Cardiac septum (tissue), 1 donor: ENCODE data around the gene RBM47. TPM values are rescaled to one million over a fixed set of nuclear protein-coding genes. Genes with fewer than 3 reads are reported as not detected.
A peak's percentile ranks its signal among the peaks of the same experiment; 100 is the strongest.

Source experiments
- DNase-seq: peaks from one replicate; pipeline ENCODE4 v3.0.0-alpha.2; 2020; ENCODE audit warnings: low spot score
- intact Hi-C: fragments of 100-400 bp; cut with DNase I; formaldehyde crosslinking; loops from one replicate; pipeline ENCODE4 v1.14.0; 2022
- total RNA-seq: library from RNA; stranded (reverse); fragmentation: NEBNext Ultra II Directional; extraction: Animal tissue kit (Norgen Biotek cat#: 25700); gene quantifications from one replicate; pipeline ENCODE4 v1.2.1, GENCODE V29; 2021
- donor health status: DM: no; HTN: no; CAD: no.

Gene RBM47
- total RNA-seq, 1 donor from 2014 or later = 3.3 TPM

GRCh38 chr4:40594261-40595178 lies 35.1 kb downstream of the RBM47 start:
- DNase-seq = no peak
- intact Hi-C loops = no loop called here

DNA sequence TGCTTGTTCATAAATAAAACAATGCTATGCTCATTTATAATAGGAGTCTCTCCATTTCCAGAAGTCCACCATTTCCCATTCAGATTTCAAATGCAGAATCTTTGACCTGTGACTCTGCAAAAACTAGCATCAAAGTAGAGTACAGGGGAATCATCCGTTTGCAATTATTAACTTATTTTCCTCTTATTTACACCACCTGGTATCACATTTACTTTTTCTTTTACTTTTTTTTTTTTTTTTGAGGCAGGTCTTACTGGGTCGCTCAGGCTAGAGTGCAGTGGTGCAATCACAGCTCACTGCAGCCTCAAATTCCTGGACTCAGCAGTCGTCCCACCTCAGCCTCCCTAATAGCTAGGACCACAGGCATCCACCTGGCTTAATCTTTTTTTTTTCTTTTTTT lies 37.6 kb downstream of the RBM47 start:
- DNase-seq = no peak
- intact Hi-C loops = no loop called here

DNA sequence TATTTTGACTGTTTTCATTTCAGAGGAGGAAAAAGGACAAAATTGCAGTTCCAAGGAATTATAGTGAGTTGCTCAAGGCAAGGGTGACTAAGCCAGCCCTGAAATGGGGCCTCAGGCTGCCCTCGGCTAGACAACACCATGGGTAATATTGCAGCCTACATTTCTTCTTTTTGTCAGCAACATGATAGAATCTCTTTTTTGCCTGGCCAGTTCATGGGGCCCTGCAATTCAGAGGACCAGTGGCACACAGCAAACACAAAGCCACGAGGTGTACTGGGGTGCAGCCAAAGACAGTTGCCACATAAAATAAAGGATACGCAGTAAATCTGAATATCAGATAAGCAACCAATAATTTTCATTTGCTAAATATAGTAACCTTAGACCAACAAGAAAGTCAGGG lies 41.8 kb downstream of the RBM47 start:
- DNase-seq = no peak
- intact Hi-C loops = no loop called here

DNA sequence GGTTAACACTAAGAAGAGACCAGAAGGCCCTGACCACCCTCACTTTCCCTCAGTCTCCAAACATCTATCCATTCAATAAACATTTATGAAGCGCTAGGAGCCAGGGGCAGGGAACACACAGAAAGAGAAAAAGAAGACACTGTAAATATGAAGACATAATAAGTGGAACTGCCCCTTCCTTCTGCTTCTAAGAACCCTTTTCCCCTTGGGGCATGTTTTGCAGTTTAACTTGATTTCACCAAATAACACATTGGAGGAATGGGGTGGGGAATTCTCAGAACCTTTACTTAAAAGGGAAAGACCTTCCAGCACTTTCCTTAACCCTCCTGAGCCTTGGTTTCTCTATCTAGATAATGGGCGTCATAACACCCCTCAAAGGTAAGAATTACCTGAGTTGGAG lies 42.3 kb downstream of the RBM47 start:
- intact Hi-C loops = no loop called here

DNA sequence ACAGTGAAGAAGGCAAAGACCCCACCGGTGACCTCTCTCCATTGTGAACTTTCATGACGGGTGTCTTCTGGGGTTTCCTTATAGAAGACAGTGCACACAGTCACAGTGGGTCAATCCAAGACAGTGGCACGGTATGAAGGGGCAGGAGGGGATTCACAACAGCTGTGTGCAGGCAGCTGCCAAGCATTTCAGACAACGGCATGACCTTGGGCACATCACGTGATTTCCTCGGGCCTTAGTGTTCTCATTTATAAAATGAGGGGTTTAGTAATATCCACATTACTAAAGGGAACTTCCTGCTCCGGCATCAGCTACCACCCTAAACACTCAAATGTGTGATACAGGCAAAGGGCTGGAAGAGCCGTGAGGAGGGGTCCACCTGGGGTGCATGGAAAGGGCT lies 42.9 kb downstream of the RBM47 start:
- DNase-seq = no peak
- intact Hi-C loops = no loop called here

More for the DNA sequence above, 42.3 kb downstream of the RBM47 start:
- DNase-seq = no peak

DNA sequence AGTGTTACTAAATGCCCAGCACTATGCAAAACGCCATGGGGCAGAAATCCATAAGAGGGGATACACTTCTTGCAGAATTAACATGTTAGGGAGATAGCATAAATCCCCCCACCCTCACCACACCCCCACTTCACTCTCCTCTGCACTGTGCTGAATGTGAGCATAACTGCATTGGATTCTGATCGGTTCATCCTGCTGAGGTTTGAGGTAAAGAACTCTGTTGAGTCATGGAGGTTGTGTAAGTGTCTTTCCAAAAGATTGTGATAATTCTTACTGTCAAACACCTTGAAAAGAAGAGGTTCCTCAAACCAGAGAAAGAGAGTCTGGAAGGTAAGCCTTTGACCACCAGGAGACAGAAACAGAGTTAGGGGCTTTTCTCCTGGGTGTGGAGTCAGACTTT lies 43.6 kb downstream of the RBM47 start:
- DNase-seq = no peak
- intact Hi-C loops = no loop called here

DNA sequence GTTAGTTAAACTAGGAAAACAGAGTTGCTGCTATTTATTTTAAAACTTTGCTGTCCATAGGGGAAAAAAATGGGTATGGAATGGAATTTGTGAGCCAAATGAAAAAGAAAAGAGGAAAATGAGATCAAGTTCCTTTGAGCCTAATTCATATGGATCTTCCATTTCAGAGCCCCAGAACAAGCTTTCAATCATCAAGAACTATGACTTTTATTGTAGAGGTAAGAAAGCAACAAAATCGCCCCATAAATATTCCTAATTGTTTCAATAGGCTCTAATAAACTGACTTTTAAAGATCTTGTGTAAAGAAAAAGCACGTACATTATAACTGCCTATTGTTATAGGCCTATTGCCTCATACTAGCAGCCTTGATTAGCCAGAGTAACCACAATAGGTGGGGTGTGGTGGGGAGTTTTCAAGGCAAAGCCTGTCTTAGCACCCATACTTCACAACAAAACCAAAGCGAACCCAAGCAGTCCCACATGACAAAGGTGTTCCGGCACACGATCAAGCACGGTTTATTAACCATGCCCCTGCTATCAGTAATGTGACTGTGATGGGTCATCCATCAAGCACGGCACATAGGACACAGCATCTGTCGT lies 44.4 kb downstream of the RBM47 start:
- intact Hi-C loops = no loop called here
- DNase-seq = no peak

DNA sequence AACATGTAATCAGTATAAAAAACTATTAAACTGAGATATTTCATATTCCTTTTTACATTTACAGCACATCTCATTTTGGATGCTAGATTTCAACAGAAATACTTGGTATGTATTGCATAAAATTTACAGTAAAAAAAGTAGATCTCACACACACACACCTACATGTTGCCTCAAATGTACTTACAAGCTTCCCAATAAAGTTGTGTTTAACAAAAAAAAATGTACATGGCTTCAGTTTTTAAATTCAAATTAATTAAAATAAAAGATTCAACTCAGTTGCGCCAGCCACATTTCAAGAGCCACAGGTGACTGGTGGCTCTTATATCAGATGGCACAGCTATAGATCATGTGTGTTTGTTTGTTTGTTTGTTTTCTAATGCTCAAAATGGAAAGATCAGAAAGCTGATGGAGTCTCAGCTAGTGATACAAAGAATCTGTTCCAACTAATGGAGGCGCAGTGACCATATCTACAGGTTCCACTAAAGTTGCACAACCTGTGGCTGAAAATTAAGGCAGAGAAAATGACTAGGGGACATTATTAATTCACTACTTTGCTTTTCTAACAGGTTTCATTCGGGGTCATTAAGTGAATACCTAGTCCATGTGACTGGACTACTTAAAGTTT lies 45.0 kb downstream of the RBM47 start:
- DNase-seq = no peak
- intact Hi-C loops = no loop called here

DNA sequence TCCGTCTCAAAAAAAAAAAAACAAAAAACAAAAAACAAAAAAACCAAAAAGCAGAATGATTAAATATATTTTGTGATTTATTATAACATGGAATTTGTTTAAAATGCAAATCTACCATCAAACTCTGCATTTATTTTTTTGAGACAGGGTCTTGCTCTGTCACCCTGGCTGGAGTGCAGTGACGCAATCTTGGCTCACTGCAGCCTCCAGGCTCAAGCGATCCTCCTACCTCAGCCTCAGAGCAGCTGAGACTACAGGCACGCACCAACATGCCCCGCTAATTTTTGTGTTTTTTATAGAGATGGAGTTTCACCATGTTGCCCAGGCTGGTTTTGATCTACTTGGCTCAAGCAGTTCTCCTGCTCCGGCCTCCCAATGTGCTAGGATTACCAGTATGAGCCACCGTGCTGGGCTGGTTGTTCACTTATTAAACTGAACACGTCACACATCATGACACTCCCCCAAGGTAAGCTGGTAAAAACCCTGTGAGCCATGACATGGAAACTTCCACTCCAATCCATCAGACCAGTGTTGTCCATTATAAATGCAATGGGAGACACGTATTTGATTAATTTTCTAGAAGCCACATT lies 45.7 kb downstream of the RBM47 start:
- intact Hi-C loops = no loop called here
- DNase-seq = no peak

DNA sequence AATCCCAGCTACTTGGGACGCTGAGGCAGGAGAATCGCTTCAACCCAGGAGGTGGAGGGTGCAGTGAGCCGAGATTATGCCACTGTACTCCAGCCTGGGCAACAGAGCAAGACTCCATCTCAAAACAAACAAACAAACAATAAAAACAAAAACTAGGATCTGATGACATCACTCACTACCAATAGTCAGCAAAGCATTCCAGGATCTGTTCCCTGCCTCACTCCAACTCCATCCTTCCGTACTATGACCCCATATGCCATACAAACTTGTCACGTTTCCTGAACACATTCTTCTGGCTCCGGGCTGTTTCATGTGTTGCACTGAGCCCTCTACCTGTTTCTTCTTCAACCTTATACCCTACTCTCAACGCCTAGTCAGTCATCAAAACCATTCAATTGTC lies 47.3 kb downstream of the RBM47 start:
- no peak for DNase-seq
- intact Hi-C loops = no loop called here

GRCh38 chr4:40581254-40582140 lies 48.2 kb downstream of the RBM47 start:
- DNase-seq = no peak
- intact Hi-C loops = no loop called here

- intact Hi-C loops = no loop called here
- DNase-seq = no peak
Observed at GRCh38 chr4:40579983-40580382, 49.7 kb downstream of the RBM47 start.

- DNase-seq = no peak
- intact Hi-C loops = no loop called here
Observed at GRCh38 chr4:40577588-40578253, 51.9 kb downstream of the RBM47 start.

- peak; percentile 88 for DNase-seq
- intact Hi-C loops = no loop called here
Observed at GRCh38 chr4:40576651-40577480, 52.8 kb downstream of the RBM47 start.

GRCh38 chr4:40575846-40576245 lies 53.8 kb downstream of the RBM47 start:
- intact Hi-C loops = no loop called here
- no peak for DNase-seq

- intact Hi-C loops = no loop called here
- no peak for DNase-seq
Observed at GRCh38 chr4:40573593-40574311, 55.9 kb downstream of the RBM47 start.

- intact Hi-C loops = no loop called here
- DNase-seq = no peak
Observed at GRCh38 chr4:40572692-40573310, 56.9 kb downstream of the RBM47 start.
